ENCODE results near the gene CSF1.

DNA sequence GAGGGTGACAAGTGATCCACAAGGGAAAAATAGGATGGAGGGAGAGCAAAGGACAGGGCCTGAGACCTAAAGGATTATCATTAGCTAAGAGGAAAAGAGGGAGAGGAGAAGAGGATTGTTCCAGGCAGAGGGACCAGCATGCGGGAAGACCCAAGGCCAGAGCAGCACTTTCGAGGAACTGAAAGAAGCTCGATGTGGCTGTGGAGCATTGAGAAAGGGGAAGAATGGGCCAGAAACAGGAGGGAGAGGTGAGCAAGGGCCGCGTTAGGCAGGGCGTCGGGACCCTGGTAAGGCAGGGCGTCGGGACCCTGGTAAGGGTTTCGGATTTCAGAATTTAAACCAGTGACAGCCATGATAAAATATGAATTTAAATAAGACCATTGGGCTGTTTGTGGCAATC is 22.8 kb upstream of the CSF1 start:
- TF ChIP-seq, protein P1, sequence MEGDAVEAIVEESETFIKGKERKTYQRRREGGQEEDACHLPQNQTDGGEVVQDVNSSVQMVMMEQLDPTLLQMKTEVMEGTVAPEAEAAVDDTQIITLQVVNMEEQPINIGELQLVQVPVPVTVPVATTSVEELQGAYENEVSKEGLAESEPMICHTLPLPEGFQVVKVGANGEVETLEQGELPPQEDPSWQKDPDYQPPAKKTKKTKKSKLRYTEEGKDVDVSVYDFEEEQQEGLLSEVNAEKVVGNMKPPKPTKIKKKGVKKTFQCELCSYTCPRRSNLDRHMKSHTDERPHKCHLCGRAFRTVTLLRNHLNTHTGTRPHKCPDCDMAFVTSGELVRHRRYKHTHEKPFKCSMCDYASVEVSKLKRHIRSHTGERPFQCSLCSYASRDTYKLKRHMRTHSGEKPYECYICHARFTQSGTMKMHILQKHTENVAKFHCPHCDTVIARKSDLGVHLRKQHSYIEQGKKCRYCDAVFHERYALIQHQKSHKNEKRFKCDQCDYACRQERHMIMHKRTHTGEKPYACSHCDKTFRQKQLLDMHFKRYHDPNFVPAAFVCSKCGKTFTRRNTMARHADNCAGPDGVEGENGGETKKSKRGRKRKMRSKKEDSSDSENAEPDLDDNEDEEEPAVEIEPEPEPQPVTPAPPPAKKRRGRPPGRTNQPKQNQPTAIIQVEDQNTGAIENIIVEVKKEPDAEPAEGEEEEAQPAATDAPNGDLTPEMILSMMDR (IDR thresholded peaks at IDR 0.05) = no peak
- no peak for TF ChIP-seq POLR2AphosphoS5 (IDR thresholded peaks at IDR 0.05)
- TF ChIP-seq EP300 (IDR thresholded peaks at IDR 0.05; ENCODE audit: low read depth) = no peak

All from transverse colon (tissue), 4 donors.